ENCODE measurements around the gene RELA. TPM values are rescaled to one million over a fixed set of nuclear protein-coding genes. Genes with fewer than 3 reads are reported as not detected.

The RELA gene
- total and polyA plus RNA-seq, 2 of the 13 experiments (the other 11 are each of a cell fraction or from before 2014, with no cell fraction given): 21.4 to 40.5 TPM

- TF ChIP-seq ZNF691 (CRISPR knock-in tag; IDR thresholded peaks at IDR 0.05; ENCODE audit: borderline replicate concordance, low read depth): 0 out of 2 replicates have a peak, but pooled peaks have one; percentile 36
- no peak for TF ChIP-seq CENPT (CRISPR knock-in tag; IDR thresholded peaks at IDR 0.05; ENCODE audit: low read depth)
- peak; percentile 61 for TF ChIP-seq PHF5A (CRISPR knock-in tag; IDR thresholded peaks at IDR 0.05; ENCODE audit: low read depth, unreplicated experiment)
- TF ChIP-seq REL (CRISPR knock-in tag; conservative IDR thresholded peaks at IDR 0.05): no peak
- TF ChIP-seq ZNF784 (CRISPR knock-in tag; IDR thresholded peaks at IDR 0.05; ENCODE audit: borderline replicate concordance): no peak
- TF ChIP-seq DRAP1 (CRISPR knock-in tag; IDR thresholded peaks at IDR 0.05): peak; percentile 35; the same call in 1 of the 2 replicates
- TF ChIP-seq HNF4G (IDR thresholded peaks at IDR 0.05; ENCODE audit: borderline replicate concordance, low read depth, low read length): no peak
- TF ChIP-seq HNF4G (CRISPR knock-in tag; IDR thresholded peaks at IDR 0.05; ENCODE audit: borderline replicate concordance, low read depth): no peak
- peak; percentile 57; the same call in 1 of the 2 replicates for TF ChIP-seq NRL (CRISPR knock-in tag; IDR thresholded peaks at IDR 0.05; ENCODE audit: borderline replicate concordance)
- peak; percentile 51 for TF ChIP-seq MAZ (IDR thresholded peaks at IDR 0.05; ENCODE audit: borderline replicate concordance, low read depth, low read length)
- peak; percentile 83; the same call in 1 of the 2 replicates for TF ChIP-seq MAZ (CRISPR knock-in tag; IDR thresholded peaks at IDR 0.05; ENCODE audit: low read depth)
- no peak for TF ChIP-seq ZNF572 (CRISPR knock-in tag; IDR thresholded peaks at IDR 0.05)
- TF ChIP-seq DZIP1 (CRISPR knock-in tag; IDR thresholded peaks at IDR 0.05): 0 out of 2 replicates have a peak, but pooled peaks have one; percentile 20
- no peak for TF ChIP-seq GPBP1L1 (CRISPR knock-in tag; IDR thresholded peaks at IDR 0.05)
- TF ChIP-seq HOXD1 (CRISPR knock-in tag; IDR thresholded peaks at IDR 0.05): no peak
- peak; percentile 48 for TF ChIP-seq PHF20 (CRISPR knock-in tag; IDR thresholded peaks at IDR 0.05)
- TF ChIP-seq KDM2A (CRISPR knock-in tag; IDR thresholded peaks at IDR 0.05; ENCODE audit: borderline replicate concordance, low read depth): peak; percentile 73
- no peak for TF ChIP-seq SOX6 (IDR thresholded peaks at IDR 0.05)
- TF ChIP-seq SOX6 (CRISPR knock-in tag; IDR thresholded peaks at IDR 0.05): peak; percentile 23; the same call in 1 of the 2 replicates
- TF ChIP-seq SMAD1 (CRISPR knock-in tag; IDR thresholded peaks at IDR 0.05; ENCODE audit: borderline replicate concordance, low read depth): 0 out of 2 replicates have a peak, but pooled peaks have one; percentile 38
Observed at GRCh38 chr11:65662799-65663638, at the start of gene RELA (continued).

Measured in HepG2 (cell line).